Activated naive CD4-positive, alpha-beta T cell treated with anti-CD3 and anti-CD28 coated beads for 36 hours (primary cell): Measurements from ENCODE around the gene INO80E. TPM values are rescaled to one million over a fixed set of nuclear protein-coding genes. Genes with fewer than 3 reads are reported as not detected.

Experiments used
- CTCF ChIA-PET: fragments of 350-600 bp; sonication (Branson Sonifier 250); formaldehyde crosslinking; loops from one replicate; lab custom pipeline; 2021; ENCODE audit warnings: antibody characterized with exemption; lab: Charles Lee
- DNase-seq: peaks from one replicate; pipeline ENCODE4 v3.0.0-alpha.2; 2020
- H3K27ac Mint-ChIP-seq: one replicate; pipeline ENCODE4 v1.8.0; 2021; ENCODE audit warnings: mild to moderate bottlenecking, mixed read lengths
- H3K27me3 Mint-ChIP-seq: one replicate; pipeline ENCODE4 v1.8.0; 2021; ENCODE audit warnings: low read depth, mixed read lengths
- H3K36me3 Mint-ChIP-seq: one replicate; pipeline ENCODE4 v1.8.0; 2021; ENCODE audit warnings: low read depth, mixed read lengths
- H3K4me1 Mint-ChIP-seq: one replicate; pipeline ENCODE4 v1.8.0; 2021; ENCODE audit warnings: low read depth, mixed read lengths
- H3K4me3 Mint-ChIP-seq: one replicate; pipeline ENCODE4 v1.8.0; 2021; ENCODE audit warnings: mild to moderate bottlenecking, moderate library complexity, mixed read lengths
- H3K9me3 Mint-ChIP-seq: one replicate; pipeline ENCODE4 v1.8.0; 2021; ENCODE audit warnings: mixed read lengths
- intact Hi-C: fragments of 100-400 bp; cut with micrococcal nuclease; formaldehyde crosslinking; loops from one replicate; pipeline ENCODE4 v1.15.1; 2023
- total RNA-seq, 2 experiments: library from RNA; stranded (reverse); gene quantifications; one replicate each; pipeline ENCODE4 v1.2.3, GENCODE V29; 2021

Gene INO80E
- total RNA-seq, 2 experiments from 2014 or later, result 62.0 to 65.4 TPM

GRCh38 chr16:29978081-29978480 lies 18.0 kb upstream of the INO80E start:
- no peak for DNase-seq
- no peaks in the 10 kb centered on the region for H3K9me3 Mint-ChIP-seq
- H3K27ac Mint-ChIP-seq, result no peak overlapping the region
- H3K36me3 Mint-ChIP-seq, result peaks cover 19% of the 10 kb centered on the region
- no peak overlapping the region for H3K4me3 Mint-ChIP-seq
- H3K27me3 Mint-ChIP-seq, result no peaks in the 10 kb centered on the region
- intact Hi-C loops, result no loop called here
- H3K4me1 Mint-ChIP-seq, result peaks cover 27% of the 10 kb centered on the region
- CTCF ChIA-PET, result interaction anchor here (1.2 kb wide), 1 partner anchor 130 kb away, joined by 3 read pairs; no protein-coding TSS in a partner anchor

DNA sequence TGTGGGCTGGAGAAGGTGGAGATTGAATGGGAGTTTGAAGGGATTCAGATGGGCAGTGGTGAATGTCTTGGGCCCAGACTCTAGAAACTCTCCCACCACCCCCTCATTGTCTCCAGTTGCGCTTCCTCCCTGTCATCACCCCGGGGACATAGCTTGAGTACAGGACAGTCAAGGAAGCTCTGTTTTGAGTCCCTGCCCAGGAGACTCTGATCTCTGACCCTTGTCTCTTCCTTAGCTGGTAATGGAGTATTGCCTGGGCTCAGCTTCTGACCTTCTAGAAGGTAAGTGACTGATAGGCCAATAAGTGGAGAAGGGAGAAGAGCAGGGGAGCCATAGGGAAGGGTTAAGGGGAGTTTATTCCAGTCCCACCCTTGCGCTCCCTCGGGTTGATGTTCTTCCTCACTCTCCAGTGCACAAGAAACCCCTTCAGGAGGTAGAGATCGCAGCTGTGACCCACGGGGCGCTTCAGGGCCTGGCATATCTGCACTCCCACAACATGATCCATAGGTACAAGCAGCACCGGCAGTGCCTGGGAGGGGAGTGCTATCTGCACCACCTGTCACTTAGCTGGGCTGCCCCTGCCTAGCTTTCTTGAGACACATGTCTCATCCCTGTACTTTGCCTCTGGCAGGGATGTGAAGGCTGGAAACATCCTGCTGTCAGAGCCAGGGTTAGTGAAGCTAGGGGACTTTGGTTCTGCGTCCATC lies 17.3 kb upstream of the INO80E start:
- CTCF ChIA-PET, result no interaction called here
- intact Hi-C loops, result no loop called here

DNA sequence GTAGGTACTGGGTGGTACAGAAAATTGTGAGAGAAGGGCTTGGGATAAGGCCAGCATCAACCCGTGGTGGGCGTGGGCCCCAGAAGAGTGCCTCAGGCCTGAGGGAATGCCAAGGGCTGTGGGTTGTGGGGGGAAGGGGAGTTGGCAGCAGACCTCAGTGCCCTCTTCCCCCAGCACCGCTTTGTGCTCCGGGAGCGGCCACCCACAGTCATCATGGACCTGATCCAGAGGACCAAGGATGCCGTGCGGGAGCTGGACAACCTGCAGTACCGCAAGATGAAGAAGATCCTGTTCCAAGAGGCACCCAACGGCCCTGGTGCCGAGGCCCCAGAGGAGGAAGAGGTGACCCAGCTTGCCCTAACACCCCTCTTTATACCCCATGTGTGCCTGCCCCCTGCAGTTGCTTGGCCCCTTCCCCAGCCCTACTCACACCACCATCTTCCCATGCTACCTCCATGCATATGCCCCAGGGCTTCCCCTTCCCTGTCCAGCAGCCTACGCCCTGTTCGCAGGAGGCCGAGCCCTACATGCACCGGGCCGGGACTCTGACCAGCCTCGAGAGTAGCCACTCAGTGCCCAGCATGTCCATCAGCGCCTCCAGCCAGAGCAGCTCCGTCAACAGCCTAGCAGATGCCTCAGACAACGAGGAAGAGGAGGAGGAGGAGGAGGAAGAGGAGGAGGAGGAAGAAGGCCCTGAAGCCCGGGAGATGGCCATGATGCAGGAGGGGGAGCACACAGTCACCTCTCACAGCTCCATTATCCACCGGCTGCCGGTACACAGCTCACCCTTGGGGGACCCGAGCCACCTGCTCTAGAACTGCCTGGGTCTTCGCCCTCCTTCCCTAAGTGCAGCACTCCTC lies 13.3 kb upstream of the INO80E start:
- no peak for DNase-seq
- Mint-ChIP-seq H3K27me3 (no peaks in the 10 kb centered on the region), H3K9me3 (no peaks in the 10 kb centered on the region), H3K4me1 (no peaks in the 10 kb centered on the region), H3K27ac (no peak overlapping the region), H3K4me3 (no peak overlapping the region), H3K36me3 (peaks cover 26% of the 10 kb centered on the region)
- CTCF ChIA-PET, result interaction anchor here (0.5 kb wide), 1 partner anchor 36 kb away, joined by 4 read pairs; no protein-coding TSS in a partner anchor
- intact Hi-C loops, result no loop called here

More for the DNA sequence above, 17.3 kb upstream of the INO80E start:
- H3K9me3 Mint-ChIP-seq, result no peaks in the 10 kb centered on the region
- DNase-seq, result no peak
- H3K36me3 Mint-ChIP-seq, result peaks cover 20% of the 10 kb centered on the region
- no peaks in the 10 kb centered on the region for H3K27me3 Mint-ChIP-seq
- H3K4me1 Mint-ChIP-seq, result peaks cover 23% of the 10 kb centered on the region
- no peak overlapping the region for H3K27ac Mint-ChIP-seq
- no peak overlapping the region for H3K4me3 Mint-ChIP-seq

GRCh38 chr16:29983420-29984136 lies 12.5 kb upstream of the INO80E start:
- H3K4me1 Mint-ChIP-seq, result no peaks in the 10 kb centered on the region
- H3K9me3 Mint-ChIP-seq, result no peaks in the 10 kb centered on the region
- intact Hi-C loops, result no loop called here
- no peak for DNase-seq
- no peaks in the 10 kb centered on the region for H3K27me3 Mint-ChIP-seq
- CTCF ChIA-PET, result no interaction called here
- H3K4me3 Mint-ChIP-seq, result no peak overlapping the region
- no peak overlapping the region for H3K27ac Mint-ChIP-seq
- peaks cover 27% of the 10 kb centered on the region for H3K36me3 Mint-ChIP-seq

DNA sequence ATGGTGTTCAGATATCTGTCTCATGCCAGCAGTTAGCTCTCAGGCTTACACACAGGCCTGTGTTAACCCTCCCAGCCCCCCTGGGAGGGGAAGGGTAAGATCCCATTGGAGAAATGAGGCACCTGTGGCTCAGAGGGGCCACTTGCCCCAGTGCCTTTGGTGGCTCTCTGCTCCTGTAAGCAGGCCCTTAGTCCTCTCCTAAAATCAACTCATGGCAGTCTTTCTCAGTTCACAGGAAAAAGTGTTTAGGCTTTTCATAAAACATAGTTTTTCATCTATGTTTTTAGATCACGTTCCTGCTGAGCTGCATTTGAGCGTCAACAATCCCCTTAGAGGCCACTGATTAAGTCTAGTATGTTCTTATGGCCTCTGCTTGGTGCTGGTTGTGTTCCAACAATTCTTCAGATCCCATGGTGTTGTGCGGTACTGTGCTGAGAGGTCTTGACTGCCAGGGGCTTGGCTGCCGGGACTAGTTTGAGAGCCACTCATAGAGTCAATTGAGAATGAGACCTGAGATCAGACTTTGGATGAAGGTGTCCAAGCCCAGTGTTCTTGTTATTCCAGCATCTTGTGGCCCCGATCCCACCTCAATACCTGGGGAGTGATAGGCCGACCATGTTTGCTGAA lies 11.8 kb upstream of the INO80E start:
- Mint-ChIP-seq H3K27me3 (no peaks in the 10 kb centered on the region), H3K9me3 (no peaks in the 10 kb centered on the region), H3K36me3 (peaks cover 27% of the 10 kb centered on the region), H3K27ac (no peak overlapping the region), H3K4me1 (no peaks in the 10 kb centered on the region), H3K4me3 (no peak overlapping the region)
- DNase-seq, result no peak
- intact Hi-C loops, result no loop called here
- CTCF ChIA-PET, result no interaction called here

DNA sequence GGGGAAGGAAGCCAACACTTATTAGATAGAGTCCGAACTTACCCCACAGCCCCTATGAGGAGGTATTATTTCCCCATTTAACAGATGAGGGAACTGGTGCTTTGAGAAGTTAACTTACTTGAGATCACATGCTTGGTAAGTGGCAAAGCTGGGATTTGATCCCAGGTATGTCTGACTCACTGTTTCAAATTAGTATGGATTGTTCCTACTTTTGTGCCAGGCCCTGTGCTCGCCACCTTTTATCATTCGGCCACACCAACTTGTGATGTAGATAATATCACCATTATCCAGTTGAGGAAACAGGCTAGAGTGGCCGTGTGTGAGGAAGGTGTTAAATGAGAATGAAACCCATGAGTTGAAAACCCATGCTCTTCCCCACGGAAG lies 11.3 kb upstream of the INO80E start:
- H3K9me3 Mint-ChIP-seq, result no peaks in the 10 kb centered on the region
- H3K36me3 Mint-ChIP-seq, result peaks cover 24% of the 10 kb centered on the region
- H3K4me1 Mint-ChIP-seq, result no peaks in the 10 kb centered on the region
- no peak for DNase-seq
- no peak overlapping the region for H3K4me3 Mint-ChIP-seq
- no peaks in the 10 kb centered on the region for H3K27me3 Mint-ChIP-seq
- intact Hi-C loops, result no loop called here
- CTCF ChIA-PET, result no interaction called here
- H3K27ac Mint-ChIP-seq, result no peak overlapping the region

DNA sequence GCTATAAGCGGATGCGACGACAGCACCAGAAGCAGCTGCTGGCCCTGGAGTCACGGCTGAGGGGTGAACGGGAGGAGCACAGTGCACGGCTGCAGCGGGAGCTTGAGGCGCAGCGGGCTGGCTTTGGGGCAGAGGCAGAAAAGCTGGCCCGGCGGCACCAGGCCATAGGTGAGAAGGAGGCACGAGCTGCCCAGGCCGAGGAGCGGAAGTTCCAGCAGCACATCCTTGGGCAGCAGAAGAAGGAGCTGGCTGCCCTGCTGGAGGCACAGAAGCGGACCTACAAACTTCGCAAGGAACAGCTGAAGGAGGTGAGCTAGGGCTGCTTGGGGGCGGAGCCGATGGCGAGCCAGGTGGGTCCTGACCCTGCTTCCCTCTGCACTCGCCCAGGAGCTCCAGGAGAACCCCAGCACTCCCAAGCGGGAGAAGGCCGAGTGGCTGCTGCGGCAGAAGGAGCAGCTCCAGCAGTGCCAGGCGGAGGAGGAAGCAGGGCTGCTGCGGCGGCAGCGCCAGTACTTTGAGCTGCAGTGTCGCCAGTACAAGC lies 10.7 kb upstream of the INO80E start:
- intact Hi-C loops, result no loop called here
- DNase-seq, result no peak
- H3K4me1 Mint-ChIP-seq, result no peaks in the 10 kb centered on the region
- H3K36me3 Mint-ChIP-seq, result peaks cover 22% of the 10 kb centered on the region
- no peaks in the 10 kb centered on the region for H3K27me3 Mint-ChIP-seq
- H3K4me3 Mint-ChIP-seq, result no peak overlapping the region
- CTCF ChIA-PET, result interaction anchor here (0.6 to 0.8 kb wide), 3 partner anchors 85 to 137 kb away, joined by 3 read pairs; partner anchors contain the start of gene CDIPT
- H3K27ac Mint-ChIP-seq, result no peak overlapping the region
- no peaks in the 10 kb centered on the region for H3K9me3 Mint-ChIP-seq

GRCh38 chr16:29986231-29986630 lies 9.8 kb upstream of the INO80E start:
- Mint-ChIP-seq H3K27ac (no peak overlapping the region), H3K36me3 (peaks cover 23% of the 10 kb centered on the region), H3K27me3 (no peaks in the 10 kb centered on the region), H3K4me3 (no peak overlapping the region), H3K4me1 (no peaks in the 10 kb centered on the region), H3K9me3 (no peaks in the 10 kb centered on the region)
- no peak for DNase-seq
- intact Hi-C loops, result no loop called here
- CTCF ChIA-PET, result interaction anchor here (0.6 to 0.7 kb wide), 2 partner anchors 86 to 123 kb away, joined by 3 read pairs; partner anchors contain the start of gene CDIPT

GRCh38 chr16:29986931-29987330 lies 9.1 kb upstream of the INO80E start:
- DNase-seq, result no peak
- H3K27me3 Mint-ChIP-seq, result no peaks in the 10 kb centered on the region
- no peak overlapping the region for H3K4me3 Mint-ChIP-seq
- no peak overlapping the region for H3K27ac Mint-ChIP-seq
- peaks cover 23% of the 10 kb centered on the region for H3K36me3 Mint-ChIP-seq
- intact Hi-C loops, result no loop called here
- H3K4me1 Mint-ChIP-seq, result no peaks in the 10 kb centered on the region
- CTCF ChIA-PET, result no interaction called here
- H3K9me3 Mint-ChIP-seq, result no peaks in the 10 kb centered on the region

- intact Hi-C loops, result no loop called here
- no peaks in the 10 kb centered on the region for H3K27me3 Mint-ChIP-seq
- no peak for DNase-seq
- H3K4me1 Mint-ChIP-seq, result no peaks in the 10 kb centered on the region
- H3K27ac Mint-ChIP-seq, result no peak overlapping the region
- H3K36me3 Mint-ChIP-seq, result peaks cover 19% of the 10 kb centered on the region
- no peak overlapping the region for H3K4me3 Mint-ChIP-seq
- H3K9me3 Mint-ChIP-seq, result no peaks in the 10 kb centered on the region
- CTCF ChIA-PET, result interaction anchor here (1.1 kb wide), 1 partner anchor 139 kb away, joined by 3 read pairs; no protein-coding TSS in a partner anchor
Measured at GRCh38 chr16:29987371-29988085, 8.5 kb upstream of the INO80E start.

GRCh38 chr16:29988346-29989075 lies 7.5 kb upstream of the INO80E start:
- H3K27ac Mint-ChIP-seq, result no peak overlapping the region
- H3K4me1 Mint-ChIP-seq, result no peaks in the 10 kb centered on the region
- H3K4me3 Mint-ChIP-seq, result no peak overlapping the region
- CTCF ChIA-PET, result interaction anchor here (1.1 to 1.4 kb wide), 2 partner anchors 44 to 140 kb away, joined by 3 read pairs; no protein-coding TSS in a partner anchor
- no peaks in the 10 kb centered on the region for H3K9me3 Mint-ChIP-seq
- no peaks in the 10 kb centered on the region for H3K27me3 Mint-ChIP-seq
- intact Hi-C loops, result no loop called here
- no peak for DNase-seq
- H3K36me3 Mint-ChIP-seq, result peaks cover 20% of the 10 kb centered on the region
